NCI-H2081 treated with DMSO at 0.1 percent for 48 hours (cell line): ENCODE results near the gene TFF1.
"Not testable (repeated sequence)": the region's sequence is repeated elsewhere in the genome, so short reads cannot be mapped to it uniquely, and the experiment has no call there.

Experiments
- DNase-seq: peaks from one replicate; lab custom pipeline; 2025; lab: John Stamatoyannopoulos, UW

TFF1 gene

GRCh38 chr21:42366292-42367010, at the start of gene TFF1:
Gene TFF1, minus strand, starts transcription at chr21:42366535. Its CDS starts 40 bp downstream, at chr21:42366495.
- no peak for DNase-seq

GRCh38 chr21:42414928-42415769, 48.8 kb upstream of the TFF1 start:
- DNase-seq: no peak

DNA sequence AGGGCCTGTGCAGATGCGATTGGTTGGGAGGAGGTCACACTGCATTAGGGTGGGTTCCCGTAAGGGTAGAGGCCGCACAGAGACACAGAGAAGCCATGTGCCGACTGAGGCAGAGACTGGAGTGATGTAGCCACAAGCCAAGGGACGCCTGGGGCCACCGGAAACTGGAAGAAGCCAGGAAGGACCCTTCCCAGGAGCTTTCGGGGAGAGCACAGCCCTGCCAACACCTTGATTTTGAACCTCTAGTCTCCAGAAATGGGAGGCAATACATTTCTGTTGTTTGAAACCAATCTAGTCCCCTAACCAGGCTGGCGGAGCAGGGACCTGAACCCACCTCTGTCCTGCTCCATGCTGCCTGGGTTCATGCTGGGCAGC, 48.2 kb upstream of the TFF1 start:
- no peak for DNase-seq

GRCh38 chr21:42414066-42414465, 47.7 kb upstream of the TFF1 start:
- DNase-seq: no peak

DNA sequence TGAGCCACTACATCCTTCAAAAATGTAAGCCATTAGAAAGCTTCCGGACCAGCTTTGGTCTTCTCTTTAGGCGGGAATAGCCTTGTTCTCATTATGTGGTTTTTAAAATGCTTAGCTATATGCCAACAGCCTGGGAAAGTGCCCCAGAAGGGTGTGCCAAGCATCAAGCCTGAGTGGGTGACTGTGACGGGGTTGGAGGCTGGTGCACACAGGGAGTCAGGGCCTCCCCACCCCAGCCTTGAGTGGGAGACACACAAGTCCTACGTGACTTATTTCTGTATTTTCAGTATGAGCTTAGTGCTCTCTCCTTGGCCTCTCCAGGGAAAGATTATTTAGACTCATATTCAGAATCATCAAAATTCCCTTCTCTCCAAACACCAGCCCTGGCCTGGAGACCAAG, 47.2 kb upstream of the TFF1 start:
- DNase-seq: no peak

DNA sequence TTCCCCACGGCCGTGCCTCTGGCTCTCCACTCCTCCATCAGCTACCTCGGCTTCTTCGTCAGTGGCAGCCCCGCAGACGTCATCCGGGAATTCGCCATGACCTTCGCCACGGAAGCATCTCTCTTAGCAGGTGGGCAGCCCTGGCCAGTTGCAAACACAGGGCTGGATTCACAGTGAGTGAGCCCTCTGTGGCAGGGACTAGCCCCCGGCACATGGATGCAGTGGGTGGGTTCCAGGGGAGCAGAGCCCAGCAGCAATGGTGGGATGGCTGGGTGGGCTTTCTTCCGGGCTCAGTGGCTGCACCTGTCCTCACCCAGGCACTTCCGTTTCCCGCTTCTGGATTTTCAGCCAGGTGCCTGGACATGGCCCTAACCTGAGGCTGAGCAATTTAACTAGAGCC, 46.8 kb upstream of the TFF1 start:
- DNase-seq: no peak

DNA sequence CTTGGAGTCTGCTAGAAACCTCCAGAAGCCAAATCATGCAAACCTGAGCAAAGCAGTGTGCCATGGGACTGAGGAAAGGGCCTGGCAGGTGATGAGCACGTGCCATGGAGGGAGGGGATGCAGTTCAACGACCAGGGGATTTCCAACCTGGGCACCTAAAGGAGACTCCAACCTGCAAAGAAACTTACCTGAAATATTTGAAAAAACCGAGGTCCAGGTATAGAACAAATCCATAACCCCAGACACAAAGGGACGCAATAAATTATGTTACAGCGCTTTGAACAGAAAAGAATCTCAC, 46.2 kb upstream of the TFF1 start:
- DNase-seq: no peak

DNA sequence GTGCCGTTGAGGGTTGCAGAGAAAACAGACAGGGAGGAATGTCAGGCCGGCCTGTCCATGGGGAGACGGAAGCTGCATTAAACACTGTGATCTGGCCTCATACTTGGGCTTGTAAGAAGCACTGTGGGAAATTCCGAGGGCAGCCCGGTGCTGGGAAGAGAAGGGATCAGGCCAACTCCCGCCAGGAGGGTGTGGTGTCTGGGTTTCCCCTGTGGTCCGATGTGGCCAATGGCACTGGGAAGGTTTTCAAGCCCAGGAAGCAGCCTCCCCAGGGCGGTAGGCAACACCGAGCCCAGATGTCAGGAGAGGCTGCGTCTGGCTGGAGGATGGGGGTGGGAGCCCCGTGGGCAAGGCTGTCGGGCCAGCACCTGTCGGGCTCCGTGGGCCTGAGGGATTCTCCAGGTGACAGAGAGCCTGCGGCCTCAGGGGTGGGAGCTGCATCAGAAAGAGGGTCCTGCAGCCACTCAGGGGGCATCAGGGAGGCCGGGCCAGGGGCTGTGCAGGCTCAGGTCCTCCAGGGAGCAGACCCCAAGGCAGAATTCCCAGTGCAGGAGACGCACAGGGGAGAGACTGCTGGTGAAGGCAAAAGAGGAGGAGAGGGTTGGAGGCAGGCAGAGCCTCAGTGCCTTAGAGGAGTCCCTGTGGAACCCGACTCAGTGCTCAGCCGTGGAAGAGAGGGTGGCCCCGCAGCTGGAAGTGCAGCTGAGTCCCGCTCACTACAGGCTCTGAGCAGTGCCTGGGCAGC, 45.7 kb upstream of the TFF1 start:
- no peak for DNase-seq

GRCh38 chr21:42411197-42411869, 45.0 kb upstream of the TFF1 start:
- no peak for DNase-seq

DNA sequence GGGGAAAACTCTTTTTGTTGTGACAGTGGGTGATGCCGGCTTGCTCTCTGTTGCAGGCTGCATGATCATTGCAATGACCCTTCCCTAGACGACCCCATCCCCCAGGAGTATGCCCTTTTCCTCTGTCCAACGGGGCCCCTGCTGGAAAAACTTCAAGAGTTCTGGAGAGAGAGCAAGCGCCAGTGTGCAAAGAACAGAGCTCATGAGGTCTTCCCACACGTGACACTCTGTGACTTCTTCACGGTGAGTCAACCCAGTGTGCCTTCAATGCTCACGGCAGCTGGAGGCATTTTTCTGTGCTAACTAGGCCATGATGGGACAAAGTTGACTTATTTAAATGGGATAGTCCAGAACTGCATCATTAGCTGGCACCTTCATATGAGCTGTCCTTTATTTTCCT, 43.0 kb upstream of the TFF1 start:
- DNase-seq: no peak

DNA sequence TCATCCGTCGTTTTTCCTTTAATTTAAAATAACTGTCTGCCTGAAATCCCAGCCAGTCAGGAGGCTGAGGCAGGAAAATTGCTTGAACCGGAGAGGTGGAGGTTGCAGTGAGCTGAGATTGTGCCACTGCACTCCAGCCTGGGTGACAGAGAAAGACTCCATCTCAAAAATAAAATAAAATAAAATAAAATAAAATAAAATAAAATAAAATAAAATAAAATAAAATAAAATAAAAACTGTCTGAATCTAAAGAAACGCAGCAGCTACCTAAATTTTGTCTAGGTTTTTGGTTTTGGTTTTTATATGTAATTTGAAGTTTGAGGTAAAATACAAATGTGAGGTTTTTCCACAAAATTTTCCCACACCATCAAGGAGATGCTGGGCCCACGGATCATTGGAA, 42.4 kb upstream of the TFF1 start:
- not testable (repeated sequence) for DNase-seq

DNA sequence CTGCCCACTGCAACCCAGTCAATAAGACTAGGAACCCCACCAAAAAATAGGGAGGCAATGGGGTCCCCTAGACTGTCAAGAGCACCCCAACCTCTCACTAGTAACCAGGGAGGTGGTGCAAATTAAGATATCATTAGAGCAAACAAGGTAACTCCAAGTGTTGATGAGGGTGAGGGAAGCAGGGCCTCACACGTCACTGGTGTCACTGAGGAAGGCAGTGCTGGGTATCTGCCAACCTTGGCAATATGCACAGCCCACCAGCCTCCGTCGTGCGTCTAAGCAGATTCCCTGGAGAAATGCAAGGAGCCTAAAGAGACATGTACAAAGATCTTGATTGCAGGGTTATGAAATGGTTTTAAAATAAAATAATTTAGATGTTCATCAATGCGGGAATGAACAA, 41.1 kb upstream of the TFF1 start:
- DNase-seq: no peak

- DNase-seq: no peak
Observed at GRCh38 chr21:42406866-42407265, 40.5 kb upstream of the TFF1 start.

- DNase-seq: no peak
Observed at GRCh38 chr21:42406201-42406621, 39.9 kb upstream of the TFF1 start.

GRCh38 chr21:42405064-42406013, 39.0 kb upstream of the TFF1 start:
- no peak for DNase-seq

DNA sequence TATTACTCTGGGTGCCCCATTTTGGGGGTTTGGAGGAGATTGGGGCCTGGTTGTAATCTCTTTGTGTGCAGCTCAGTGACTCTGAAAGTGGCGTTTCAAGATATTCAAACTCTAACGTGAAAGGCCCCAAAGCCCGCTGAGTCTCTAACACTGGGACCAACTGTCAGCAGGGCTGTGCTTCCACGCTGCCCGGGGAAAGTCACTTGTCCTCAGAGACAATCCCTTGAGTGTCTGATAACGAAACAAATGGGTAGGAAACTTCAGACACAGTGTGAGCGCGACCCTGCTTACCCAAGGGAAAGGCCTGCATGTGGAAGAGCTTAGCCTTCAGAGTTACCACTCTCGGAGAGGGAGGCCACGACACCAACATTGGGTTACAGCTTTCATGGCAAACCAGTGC, 38.2 kb upstream of the TFF1 start:
- DNase-seq: no peak

DNA sequence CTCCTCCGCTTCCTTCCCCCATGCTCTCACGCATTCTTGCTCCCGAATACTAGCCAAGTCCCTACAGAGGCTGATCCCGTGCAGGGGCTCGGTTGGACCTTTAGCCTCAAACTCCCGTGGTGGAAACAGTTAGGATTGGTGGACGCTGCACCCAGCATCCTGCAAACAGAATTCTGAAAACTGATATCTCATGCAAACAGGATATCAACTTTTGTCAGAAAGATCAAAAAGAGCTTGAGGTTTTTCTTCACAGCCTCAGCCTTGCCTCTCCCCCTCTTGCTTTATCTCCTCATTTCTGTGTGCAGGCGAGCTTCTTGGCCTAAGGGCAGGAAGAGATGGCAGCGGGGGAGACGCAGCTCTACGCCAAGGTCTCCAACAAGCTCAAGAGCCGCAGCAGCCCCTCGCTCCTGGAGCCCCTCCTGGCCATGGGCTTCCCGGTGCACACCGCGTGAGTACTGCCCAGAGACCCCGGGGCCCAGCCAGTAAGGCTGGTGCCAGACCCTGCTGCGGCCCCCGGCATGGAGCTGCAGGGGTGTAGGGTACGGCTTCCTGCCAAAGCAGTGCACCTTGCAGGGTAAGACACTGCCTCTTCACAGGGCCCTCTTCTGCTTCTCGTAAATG, 37.4 kb upstream of the TFF1 start, which contains the start of gene UBASH3A:
Gene UBASH3A, plus strand, starts transcription at position 292 of the 621 bp plus-strand sequence. Its CDS starts 44 bp downstream, at position 336.
- no peak for DNase-seq

DNA sequence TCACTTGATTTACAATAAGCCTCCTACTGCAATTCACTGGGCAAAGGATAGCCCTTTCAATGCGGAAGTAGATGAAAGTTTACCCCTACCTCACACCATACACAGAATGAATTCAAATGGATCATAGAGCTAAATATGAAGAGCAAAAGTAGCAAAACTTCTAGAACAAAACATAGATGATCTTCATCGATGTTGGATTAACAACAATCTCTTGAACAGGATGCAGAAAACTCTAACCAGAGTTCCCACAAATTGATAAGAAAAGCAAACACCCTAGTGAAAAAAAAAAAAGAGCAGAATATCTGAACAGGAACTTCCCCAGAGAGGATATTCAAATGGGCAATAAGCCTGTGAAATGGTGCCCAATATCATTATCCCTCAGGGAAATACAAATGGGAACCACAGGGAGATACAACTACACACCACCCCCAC, 35.5 kb upstream of the TFF1 start:
- no peak for DNase-seq

DNA sequence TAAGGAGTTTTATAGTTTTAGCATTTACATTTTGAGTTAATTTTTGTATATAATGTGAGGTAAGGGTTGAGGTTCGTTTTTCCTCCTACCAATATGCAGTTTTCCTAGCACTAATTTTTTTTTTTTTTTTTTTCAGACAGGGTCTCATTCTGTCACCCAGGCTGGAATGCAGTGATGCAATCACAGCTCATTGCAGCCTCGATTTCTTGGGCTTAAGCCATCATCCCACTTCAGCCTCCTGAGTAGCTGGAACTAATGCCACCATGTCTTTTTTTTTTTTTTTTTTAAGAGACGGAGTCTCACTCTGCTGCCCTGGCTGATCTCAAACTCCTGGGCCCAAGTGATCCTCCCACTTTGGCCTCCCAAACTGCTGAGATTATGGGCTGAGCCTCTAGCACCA, 34.8 kb upstream of the TFF1 start:
- DNase-seq: no peak

- DNase-seq: no peak
Observed at GRCh38 chr21:42400525-42400924, 34.2 kb upstream of the TFF1 start.
